Kidney epithelial cell (primary cell): ENCODE data around the gene CRIP3. TPM values are rescaled to one million over a fixed set of nuclear protein-coding genes. Genes with fewer than 3 reads are reported as not detected.
"Not testable (repeated sequence)": the region's sequence is repeated elsewhere in the genome, so short reads cannot be mapped to it uniquely, and the experiment has no call there.

Source experiments
- DNase-seq: peaks from one replicate; pipeline ENCODE4 v3.0.0-alpha.2; 2010; ENCODE audit warnings: low read depth
- H3K27me3 ChIP-seq: 2 replicates; pipeline ENCODE4 v1.6.0; 2011; ENCODE audit warnings: low read length; ENCODE audit not compliant: control insufficient read depth, insufficient read depth
- H3K36me3 ChIP-seq: 2 replicates; pipeline ENCODE4 v1.5.1; 2011; ENCODE audit warnings: low read length; ENCODE audit not compliant: control insufficient read depth, insufficient read depth
- H3K4me3 ChIP-seq: 2 replicates; pipeline ENCODE4 v1.5.1; 2011; ENCODE audit warnings: low read depth, mild to moderate bottlenecking, control low read depth, low read length
- total RNA-seq: library from RNA; depleted of rRNA; stranded (reverse); fragments of >200 nt; gene quantifications from 2 replicates; pipeline ENCODE4 v1.2.3, GENCODE V29; 2015
- TF ChIP-seq, protein P1 (sequence below): IDR thresholded peaks from 2 replicates; pipeline ENCODE4 v1.5.1; 2011; ENCODE audit warnings: mild to moderate bottlenecking, moderate library complexity, low read length, control low read depth, inconsistent platforms; ENCODE audit not compliant: insufficient read depth, poor library complexity, severe bottlenecking

Gene CRIP3, protein sequence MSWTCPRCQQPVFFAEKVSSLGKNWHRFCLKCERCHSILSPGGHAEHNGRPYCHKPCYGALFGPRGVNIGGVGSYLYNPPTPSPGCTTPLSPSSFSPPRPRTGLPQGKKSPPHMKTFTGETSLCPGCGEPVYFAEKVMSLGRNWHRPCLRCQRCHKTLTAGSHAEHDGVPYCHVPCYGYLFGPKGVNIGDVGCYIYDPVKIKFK
- 0.67 TPM in 1 of 2 replicates, not detected in the other for total RNA-seq

DNA sequence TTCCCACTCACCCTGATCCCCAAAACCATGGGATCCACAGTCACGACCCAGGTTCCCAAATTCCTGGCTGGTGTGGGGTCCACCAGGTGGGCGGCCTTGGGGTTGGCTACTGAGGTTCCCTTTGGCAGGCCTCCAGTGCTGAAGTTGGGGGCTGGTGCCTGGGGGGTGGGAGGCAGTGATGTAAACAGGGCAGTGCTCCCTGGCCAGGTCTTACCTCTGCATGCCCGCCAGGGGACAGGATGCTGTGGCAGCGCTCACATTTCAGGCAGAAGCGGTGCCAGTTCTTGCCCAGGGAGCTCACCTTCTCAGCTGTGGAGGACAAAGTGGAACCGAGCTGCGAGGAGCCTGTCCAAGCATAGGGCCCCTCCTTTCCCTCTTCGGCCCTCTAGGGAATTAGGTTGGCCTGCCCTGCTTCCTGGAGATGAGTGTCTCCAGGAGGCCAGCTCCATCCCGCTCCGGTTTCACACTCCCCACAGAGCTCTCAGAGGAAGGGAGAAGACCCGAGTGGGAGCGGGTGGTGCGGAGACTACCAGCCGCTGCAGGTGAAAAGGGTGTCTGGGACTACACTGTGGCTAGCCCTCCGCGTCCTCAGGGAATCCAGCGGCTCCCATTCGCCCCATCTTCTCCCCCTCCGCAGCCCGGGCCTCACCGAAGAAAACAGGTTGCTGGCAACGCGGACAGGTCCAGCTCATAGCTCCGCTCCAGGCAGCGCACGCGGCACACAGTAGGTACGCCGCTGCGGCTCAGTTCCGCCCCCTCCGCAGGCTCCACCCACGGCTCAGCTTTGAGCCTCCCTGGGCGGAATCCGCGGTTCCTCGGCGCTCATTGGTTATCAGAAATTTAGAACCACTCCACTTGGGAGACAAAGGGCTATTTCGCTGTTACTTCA is at the start of gene CRIP3:
Gene CRIP3 (minus strand): TSS at position 726 of the 889 bp plus-strand sequence. CDS start 34 bp downstream, at position 692.
- TF ChIP-seq, protein P1, sequence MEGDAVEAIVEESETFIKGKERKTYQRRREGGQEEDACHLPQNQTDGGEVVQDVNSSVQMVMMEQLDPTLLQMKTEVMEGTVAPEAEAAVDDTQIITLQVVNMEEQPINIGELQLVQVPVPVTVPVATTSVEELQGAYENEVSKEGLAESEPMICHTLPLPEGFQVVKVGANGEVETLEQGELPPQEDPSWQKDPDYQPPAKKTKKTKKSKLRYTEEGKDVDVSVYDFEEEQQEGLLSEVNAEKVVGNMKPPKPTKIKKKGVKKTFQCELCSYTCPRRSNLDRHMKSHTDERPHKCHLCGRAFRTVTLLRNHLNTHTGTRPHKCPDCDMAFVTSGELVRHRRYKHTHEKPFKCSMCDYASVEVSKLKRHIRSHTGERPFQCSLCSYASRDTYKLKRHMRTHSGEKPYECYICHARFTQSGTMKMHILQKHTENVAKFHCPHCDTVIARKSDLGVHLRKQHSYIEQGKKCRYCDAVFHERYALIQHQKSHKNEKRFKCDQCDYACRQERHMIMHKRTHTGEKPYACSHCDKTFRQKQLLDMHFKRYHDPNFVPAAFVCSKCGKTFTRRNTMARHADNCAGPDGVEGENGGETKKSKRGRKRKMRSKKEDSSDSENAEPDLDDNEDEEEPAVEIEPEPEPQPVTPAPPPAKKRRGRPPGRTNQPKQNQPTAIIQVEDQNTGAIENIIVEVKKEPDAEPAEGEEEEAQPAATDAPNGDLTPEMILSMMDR: peak; percentile 48
- Histone ChIP-seq H3K36me3 (no peaks in the 10 kb centered on the region), H3K27me3 (peaks cover 15% of the 10 kb centered on the region), H3K4me3 (peak within 1 kb of the TSS; percentile 9)
- DNase-seq: no peak

DNA sequence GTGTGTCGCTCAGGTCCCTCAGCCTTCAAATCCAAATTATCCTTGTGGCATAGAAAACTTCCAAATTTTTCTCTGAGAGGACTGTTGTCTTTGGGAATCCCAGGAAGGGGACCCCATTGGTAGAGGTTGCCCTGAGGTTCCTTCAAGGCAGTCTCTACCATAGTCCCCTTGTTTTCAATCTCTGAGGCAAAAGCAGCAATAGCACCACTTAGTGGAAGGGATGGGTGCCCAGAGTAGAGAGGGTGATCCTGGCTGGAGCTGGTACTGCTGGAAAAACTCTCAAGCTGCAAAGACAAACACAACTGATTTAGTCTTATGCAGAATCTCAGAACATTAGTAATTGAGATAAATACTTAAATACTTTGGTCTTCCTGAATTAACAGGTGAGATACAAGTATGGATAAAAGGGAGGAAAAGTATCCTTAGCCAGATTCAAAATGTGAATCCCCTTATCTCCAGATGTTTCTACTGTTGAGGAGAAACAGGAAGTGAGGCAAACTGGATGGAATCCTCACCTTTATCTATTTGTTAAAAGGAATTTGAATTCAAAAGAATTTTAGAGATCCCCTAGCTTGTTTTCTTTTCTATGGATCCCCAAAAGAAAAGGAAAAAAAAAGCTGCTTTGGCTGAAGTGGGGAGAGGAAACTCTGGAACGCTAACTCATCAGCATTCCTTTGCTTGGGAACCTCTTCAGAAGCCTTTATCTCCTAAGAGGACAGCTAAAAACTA is 47.4 kb upstream of the CRIP3 start:
- DNase-seq: no peak
- TF ChIP-seq, protein P1: peak; percentile 14
- Histone ChIP-seq H3K27me3 (no peaks in the 10 kb centered on the region), H3K36me3 (no peaks in the 10 kb centered on the region), H3K4me3 (no peak overlapping the region)

DNA sequence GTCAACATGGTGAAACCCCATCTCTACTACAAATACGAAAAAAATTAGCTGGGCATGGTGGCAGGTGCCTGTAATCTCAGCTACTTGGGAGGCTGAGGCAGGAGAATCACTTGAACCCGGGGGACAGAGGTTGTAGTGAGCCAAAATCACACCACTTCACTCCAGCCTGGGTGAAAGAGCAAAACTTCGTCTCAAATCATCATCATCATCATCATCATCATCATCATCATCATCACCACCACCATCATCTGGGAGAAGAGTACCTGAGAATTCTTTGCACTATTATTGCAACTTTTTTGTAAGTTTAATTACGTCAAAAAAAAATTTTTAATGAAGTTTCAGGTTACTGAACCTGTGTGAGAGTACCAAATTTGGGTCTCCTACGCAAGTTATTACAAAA is 43.3 kb upstream of the CRIP3 start:
- H3K4me3 ChIP-seq, DNase-seq, H3K36me3 ChIP-seq, H3K27me3 ChIP-seq: not testable (repeated sequence)

DNA sequence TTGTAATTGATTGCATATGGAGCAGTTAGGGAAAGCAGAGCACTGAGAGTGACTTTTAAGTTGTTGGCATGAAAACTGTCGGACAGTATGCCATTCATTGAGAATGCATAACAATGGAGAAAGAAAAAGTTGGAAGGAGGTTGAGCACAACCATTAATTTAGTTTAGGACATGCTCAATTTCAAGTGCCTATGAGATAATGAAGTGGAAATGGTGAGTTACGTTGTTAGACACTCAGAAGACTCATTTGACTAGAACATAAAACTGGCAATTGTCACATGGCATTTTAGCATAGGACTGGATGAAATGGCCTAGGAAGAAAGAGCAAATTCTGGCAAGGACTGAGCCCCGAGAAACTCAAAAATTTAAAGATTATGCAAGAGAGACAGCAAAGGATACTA is 38.8 kb upstream of the CRIP3 start:
- TF ChIP-seq, protein P1: no peak
- Histone ChIP-seq H3K36me3 (no peaks in the 10 kb centered on the region), H3K27me3 (no peaks in the 10 kb centered on the region)

DNA sequence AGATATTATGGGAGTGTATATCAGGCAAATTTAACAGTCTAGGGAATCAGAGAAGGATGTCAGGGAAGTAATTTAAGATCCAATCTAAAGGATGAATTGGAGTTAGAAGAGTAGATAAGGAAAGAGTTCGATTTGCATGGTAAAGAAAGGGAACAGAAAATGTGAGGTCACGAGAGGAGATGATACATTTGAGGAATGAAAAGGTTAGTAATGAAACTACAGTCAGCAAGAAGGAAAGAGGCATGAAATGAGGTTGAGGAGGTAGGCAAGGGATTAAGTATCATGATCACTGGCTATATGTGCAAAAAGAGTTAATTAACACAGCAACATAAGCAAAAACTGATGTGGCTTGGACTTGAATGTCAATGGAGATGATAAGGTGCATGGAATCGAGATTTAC is 38.4 kb upstream of the CRIP3 start:
- TF ChIP-seq, protein P1: no peak
- no peak for DNase-seq
- Histone ChIP-seq H3K27me3 (no peaks in the 10 kb centered on the region), H3K4me3 (no peak overlapping the region), H3K36me3 (no peaks in the 10 kb centered on the region)

More for the DNA sequence above, 38.8 kb upstream of the CRIP3 start:
- no peak for DNase-seq
- no peak overlapping the region for H3K4me3 ChIP-seq

DNA sequence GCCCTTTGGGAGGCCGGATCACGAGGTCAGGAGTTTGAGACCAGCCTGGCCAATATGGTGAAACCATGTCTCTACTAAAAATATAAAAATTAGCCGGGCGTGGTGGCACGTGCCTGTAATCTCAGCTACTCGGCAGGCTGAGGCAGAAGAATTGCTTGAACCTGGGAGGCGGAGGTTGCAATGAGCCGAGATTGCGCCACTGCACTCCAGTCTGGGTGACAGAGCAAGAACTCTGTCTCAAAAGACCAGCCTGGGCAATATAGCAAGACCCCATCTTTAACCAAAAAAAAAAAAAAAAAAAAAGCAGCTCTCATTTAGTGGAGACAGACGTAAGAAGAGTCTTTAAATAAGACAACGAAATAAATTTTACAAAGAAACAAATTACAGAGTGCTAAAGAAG is 37.6 kb upstream of the CRIP3 start:
- H3K36me3 ChIP-seq, DNase-seq, H3K27me3 ChIP-seq, H3K4me3 ChIP-seq: not testable (repeated sequence)
